Eye (tissue), 1 donor: Measurements from ENCODE around the gene FAS.

Experiments
- DNase-seq: peaks from one replicate; pipeline ENCODE4 v3.0.0-alpha.2; 2015

The FAS gene

GRCh38 chr10:88974012-88974411 lies 16.6 kb upstream of the FAS start:
- no peak for DNase-seq

DNA sequence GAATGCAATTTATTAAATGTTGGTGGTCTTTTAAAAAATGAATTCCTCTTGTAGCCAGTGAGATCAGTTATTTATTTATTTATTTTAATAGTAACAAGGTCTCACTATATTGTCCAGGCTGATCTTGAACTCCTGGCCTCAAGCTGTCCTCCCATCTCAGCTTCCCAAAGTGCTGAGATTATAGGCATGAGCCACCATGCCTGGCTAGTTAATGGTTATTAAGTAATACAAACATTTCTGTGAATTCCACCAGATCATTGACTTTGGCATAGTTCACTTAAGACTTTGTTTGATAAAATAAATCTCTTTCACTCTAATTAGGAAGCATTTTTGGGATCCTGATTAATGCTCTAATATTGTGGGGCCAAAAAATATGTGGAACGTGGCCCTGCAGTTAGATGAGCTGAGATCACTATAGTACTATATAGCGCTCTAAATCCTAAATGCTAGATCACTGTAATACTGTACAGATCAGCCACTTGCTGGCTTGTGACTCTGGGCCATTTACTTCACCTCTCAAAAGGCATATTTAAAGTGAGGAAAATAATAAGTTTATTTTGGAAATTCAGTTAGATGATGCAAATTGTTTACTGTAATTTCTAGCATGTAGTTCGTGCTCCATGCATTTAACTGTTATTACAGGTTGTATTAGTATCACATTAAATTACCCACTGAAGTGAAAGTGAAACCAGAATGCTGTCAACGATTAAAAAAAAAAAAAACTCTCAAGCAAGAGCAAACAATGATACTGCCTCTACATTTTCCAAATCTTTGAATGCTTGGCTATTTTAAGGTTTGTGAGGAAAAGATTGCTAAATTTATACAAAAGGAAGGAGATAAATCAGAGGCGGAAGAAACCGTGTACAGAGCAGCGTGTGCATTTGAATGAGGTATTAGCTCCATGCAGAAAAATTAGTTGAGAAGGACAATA lies 15.9 kb upstream of the FAS start:
- no peak for DNase-seq

DNA sequence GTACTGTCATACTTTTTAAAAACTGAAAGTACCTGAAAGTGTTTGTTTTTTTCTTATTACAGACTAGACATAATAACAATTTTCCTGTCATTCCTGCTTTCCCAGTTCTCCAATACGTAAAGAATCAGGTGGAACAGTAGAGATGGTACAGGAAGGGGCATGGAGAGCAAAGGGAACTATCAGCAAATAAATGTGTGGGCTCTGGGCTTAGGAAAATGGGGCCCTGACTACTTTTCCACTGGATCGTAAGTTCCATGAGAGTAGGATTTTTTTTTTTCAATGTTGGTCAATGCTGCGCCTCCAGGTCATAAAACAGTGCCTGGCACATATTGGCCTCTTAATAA lies 15.2 kb upstream of the FAS start:
- no peak for DNase-seq

DNA sequence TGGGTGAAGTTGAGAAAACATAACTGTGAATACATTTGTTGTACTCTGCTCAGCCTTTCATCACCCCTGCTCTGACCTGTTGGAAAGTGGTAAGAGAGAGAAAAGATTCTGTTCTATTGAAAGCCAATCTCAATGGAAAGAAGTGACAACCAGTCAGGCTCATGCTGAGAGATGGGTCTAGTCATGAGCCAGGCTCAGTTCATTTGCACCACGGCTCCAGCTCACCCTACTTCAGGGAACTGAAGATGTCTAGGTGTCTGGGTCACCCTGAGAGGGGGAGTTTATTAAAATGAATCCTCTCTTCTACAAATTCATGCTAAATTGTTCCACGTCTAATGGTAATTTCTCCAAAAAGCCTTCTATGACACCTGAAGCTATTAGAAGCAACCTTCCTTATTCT lies 12.1 kb upstream of the FAS start:
- DNase-seq, result no peak

- peak; percentile 38 for DNase-seq
These were observed 11.4 kb upstream of the FAS start for GRCh38 chr10:88979153-88979562.

DNA sequence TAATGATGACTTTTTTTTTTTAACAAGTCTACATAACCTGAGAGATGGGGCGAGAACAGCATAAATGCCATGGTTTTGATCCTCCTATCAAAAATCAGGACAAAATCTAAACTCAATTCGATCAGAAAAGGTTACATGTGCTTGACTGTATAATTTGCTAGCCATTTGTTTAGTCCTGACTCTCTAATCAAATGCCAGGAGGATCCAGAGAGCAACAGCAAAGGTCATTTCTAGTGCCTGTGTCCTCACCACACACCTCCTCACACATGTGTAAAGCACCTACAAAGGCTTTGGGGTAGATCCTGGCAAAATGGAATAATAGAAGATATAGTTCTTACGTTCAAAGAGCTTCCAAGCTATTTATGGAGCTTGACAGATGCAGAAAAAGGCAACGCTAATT lies 11.0 kb upstream of the FAS start:
- no peak for DNase-seq

DNA sequence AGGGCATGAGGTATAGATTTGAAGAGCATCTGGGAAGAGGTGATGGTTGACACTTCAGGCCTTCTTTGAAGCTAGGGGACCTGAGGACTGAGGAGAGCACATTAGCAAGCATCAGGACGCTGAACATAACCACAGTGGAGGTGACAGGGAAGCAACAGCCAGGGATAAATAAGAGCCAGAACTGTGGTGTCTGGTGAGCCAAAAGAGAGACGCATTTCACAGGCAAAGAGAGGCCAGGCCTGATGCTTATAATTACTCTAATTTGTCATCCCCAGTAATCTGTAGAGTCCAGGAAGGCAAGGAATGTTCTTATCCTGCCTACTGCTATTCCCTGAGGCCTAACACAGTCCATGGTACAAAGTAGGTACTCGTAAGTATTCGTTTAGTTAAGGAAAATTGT lies 10.4 kb upstream of the FAS start:
- no peak for DNase-seq

- no peak for DNase-seq
These were observed 9.8 kb upstream of the FAS start for GRCh38 chr10:88980800-88981199.

DNA sequence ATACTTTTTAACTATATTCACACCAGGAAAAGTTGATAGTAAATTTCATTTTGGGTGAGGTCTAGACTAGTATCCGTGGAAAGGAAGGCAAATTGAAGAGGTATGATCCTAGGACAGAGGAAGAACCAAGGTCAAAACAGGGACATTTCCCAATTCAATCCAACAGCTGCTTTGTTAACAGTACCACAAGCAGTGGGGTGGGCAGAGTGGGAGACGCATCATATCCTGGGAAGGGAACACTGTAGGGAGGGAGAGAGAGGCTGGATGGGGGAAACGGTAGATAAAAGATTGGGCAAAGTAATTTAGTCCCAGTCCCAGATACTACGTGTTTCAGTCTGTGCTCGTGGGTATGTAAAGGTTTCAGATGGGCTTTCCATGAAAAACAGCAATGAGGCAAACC lies 9.2 kb upstream of the FAS start:
- no peak for DNase-seq

DNA sequence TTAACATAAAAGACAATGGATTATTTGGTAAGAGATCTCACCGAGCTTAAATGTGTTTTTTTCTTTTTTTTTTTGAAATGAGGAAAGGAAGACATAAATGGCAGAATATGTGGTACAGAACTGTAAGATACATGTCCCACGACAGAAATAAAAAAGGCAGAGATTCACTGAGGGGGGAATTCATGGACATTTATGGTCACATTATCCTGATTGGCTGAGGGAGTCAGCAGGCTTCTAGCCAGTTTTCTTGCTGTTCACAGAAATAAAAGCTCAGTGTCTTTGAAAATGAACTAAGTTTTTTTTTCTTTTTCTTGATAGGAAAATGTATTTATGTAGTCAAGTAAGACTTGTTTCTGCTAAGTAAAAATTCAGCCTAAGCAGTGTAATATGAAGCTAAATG lies 8.2 kb upstream of the FAS start:
- no peak for DNase-seq

DNA sequence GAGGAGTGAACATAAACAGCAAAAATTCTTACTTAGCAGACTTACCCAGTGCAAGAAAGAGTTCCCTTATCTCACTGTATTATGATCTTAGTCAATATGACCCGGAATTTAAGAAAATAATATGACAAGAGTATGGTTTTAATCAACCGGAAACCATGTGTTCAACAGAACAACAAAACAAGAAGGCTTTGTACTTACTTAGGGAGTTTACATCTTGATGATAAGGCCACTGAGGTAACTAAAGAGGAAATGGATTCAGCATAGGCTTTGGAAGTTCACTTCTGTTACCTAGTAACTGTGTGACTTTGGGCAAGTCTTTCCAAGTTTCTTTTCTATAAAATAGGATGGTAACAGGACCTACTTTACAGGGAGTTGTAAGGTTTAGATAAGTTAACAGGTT lies 7.4 kb upstream of the FAS start:
- DNase-seq, result no peak

- DNase-seq, result no peak
These were observed 6.7 kb upstream of the FAS start for GRCh38 chr10:88983939-88984338.

- DNase-seq, result no peak
These were observed 6.1 kb upstream of the FAS start for GRCh38 chr10:88984525-88984924.

- DNase-seq, result peak; percentile 59
These were observed 3.9 kb upstream of the FAS start for GRCh38 chr10:88986549-88987242.

- no peak for DNase-seq
These were observed 3.3 kb upstream of the FAS start for GRCh38 chr10:88987243-88987725.

DNA sequence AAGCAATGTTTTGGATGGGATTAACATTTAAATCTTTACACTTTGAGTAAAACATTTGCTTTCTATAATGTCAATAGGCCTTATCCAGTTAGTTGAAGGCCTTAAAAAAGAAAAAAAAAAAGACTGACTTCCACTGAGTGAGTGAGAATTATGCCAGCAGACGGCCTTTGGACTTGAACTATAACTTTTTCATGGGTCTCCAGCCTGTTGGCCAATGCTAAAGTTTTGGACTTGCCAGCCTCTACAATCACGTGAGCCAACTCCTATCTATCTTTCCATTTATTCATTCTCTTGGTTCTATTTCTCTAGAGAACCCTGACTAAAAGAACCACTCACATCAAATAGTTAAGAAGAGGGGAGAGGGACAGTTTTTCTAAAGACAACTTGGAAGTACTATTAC lies 2.8 kb upstream of the FAS start:
- DNase-seq, result no peak

DNA sequence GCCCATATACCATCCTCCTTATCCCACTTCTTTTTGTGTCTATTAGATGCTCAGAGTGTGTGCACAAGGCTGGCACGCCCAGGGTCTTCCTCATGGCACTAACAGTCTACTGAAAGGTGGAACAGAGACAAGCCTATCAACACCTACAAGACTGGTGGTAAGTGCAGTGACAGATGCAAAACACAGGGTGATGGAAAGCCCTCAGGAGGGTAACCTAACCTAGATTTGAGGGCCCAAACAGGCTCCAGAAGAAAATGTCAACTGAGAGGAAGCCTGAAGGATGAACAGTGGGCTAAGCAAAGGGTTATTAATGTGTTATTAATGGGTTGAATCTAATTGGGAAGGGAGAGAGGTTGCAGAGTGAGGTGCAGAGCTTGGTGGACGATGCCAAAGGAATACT lies 1.2 kb upstream of the FAS start:
- no peak for DNase-seq

GRCh38 chr10:88989824-88990383 lies 694 bp upstream of the FAS start:
- peak; percentile 44 for DNase-seq

GRCh38 chr10:88991161-88991898 lies 732 bp downstream of the FAS start:
- DNase-seq, result peak; percentile 78

DNA sequence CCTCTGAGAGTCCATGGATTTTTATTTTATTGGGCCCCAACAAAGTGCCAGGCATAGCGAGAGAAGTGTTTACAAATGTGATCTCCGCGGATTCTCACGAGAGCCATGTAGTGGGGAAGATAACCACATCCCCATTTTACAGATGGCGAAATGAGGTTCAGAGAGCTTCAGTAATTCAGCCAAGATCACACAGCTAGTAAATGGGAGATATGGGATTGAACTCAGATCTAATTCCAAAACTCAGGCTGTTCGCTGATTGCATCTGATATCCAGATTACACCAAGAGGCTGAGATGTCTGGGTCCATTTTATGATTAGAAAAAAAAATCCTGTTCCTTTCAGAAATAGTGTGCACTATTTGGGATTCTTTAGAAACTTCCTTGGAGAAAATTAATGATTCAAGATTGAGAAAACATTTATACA lies 1.3 kb downstream of the FAS start:
- no peak for DNase-seq

- no peak for DNase-seq
These were observed 2.4 kb downstream of the FAS start for GRCh38 chr10:88992921-88993524.

DNA sequence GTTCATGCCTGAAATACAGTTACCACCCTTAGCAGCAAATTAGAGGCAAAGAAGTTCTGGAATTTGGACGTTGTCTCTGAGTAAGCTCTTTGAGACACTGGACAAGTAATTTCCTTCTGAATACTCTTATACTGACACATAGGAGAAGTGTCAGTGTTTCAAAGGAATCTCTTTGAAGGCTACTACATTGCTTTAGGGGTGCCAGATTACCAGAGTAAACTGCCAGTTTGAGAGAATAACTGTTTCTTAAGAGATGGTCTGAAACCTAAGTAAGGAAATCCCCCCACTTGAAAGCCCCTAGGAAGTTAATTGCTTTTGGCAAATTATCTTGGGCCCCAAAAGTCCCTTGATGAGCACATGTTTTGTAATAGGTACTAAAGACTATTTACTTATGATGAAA lies 3.4 kb downstream of the FAS start:
- DNase-seq, result no peak
